Suprapubic skin (tissue), 3 donors: ENCODE results near the gene DPY19L2.
"Not testable (repeated sequence)": the region's sequence is repeated elsewhere in the genome, so short reads cannot be mapped to it uniquely, and the experiment has no call there.

Experiments used
- POLR2A ChIP-seq, 2 donors: fragments of 450-650 bp; IDR thresholded peaks; one replicate each; pipeline ENCODE4 v1.6.1; 2017; ENCODE audit warnings: antibody characterized with exemption in 2 of 2, mild to moderate bottlenecking in 2 of 2, moderate library complexity in 2 of 2
- TF ChIP-seq, protein P1 (sequence below), 2 donors: fragments of 200-600 bp in 1 of 2; fragments of 450-650 bp in 1 of 2; sonication (generic) in 1 of 2; IDR thresholded peaks; one replicate each; pipeline ENCODE4 v1.5.1; 2016 to 2019; ENCODE audit warnings: antibody characterized with exemption in 2 of 2, mild to moderate bottlenecking in 1 of 2, moderate library complexity in 1 of 2

DNA sequence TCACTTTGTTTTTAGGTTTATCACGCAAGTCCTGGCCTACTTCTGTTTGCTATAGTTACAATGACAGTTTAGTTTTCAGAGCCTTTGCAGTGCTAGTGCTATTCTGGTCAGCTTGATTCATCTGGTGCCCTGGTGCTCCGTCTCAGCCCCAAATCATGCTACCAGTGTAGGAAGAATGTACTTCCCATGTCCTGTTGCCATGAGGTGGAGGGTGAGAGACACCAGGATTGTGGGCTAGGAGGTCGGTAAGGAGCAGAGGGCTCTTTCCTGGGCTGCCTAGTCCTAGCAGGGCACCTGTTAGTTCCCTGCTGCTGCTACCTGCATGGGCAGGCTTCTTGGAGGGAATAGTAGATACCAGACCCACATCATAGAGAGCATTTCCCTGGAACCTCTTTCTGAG lies 63.3 kb downstream of the DPY19L2 start:
- TF ChIP-seq POLR2A (IDR thresholded peaks at IDR 0.05) = not testable (repeated sequence)
- TF ChIP-seq, protein P1, sequence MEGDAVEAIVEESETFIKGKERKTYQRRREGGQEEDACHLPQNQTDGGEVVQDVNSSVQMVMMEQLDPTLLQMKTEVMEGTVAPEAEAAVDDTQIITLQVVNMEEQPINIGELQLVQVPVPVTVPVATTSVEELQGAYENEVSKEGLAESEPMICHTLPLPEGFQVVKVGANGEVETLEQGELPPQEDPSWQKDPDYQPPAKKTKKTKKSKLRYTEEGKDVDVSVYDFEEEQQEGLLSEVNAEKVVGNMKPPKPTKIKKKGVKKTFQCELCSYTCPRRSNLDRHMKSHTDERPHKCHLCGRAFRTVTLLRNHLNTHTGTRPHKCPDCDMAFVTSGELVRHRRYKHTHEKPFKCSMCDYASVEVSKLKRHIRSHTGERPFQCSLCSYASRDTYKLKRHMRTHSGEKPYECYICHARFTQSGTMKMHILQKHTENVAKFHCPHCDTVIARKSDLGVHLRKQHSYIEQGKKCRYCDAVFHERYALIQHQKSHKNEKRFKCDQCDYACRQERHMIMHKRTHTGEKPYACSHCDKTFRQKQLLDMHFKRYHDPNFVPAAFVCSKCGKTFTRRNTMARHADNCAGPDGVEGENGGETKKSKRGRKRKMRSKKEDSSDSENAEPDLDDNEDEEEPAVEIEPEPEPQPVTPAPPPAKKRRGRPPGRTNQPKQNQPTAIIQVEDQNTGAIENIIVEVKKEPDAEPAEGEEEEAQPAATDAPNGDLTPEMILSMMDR (IDR thresholded peaks at IDR 0.05) = not testable (repeated sequence)
